ENCODE results near the gene MED13L.

- no peak for TF ChIP-seq BHLHE40 (IDR thresholded peaks at IDR 0.05; ENCODE audit: borderline replicate concordance)
- no peak for TF ChIP-seq SUZ12 (IDR thresholded peaks at IDR 0.05)
- TF ChIP-seq FOXM1 (IDR thresholded peaks at IDR 0.05; ENCODE audit: borderline replicate concordance): no peak
- no peak for TF ChIP-seq ELF4 (IDR thresholded peaks at IDR 0.05)
- no peak for TF ChIP-seq FOXK2 (IDR thresholded peaks at IDR 0.05)
- TF ChIP-seq SP1 (IDR thresholded peaks at IDR 0.05): no peak
- no peak for TF ChIP-seq NFRKB (IDR thresholded peaks at IDR 0.05)
- TF ChIP-seq HDGF (IDR thresholded peaks at IDR 0.05; ENCODE audit: borderline replicate concordance): no peak
- no peak for TF ChIP-seq TARDBP (IDR thresholded peaks at IDR 0.05)
- no peak for TF ChIP-seq FOXA1 (IDR thresholded peaks at IDR 0.05)
Measured at GRCh38 chr12:115920395-115921183, 356.9 kb downstream of the MED13L start.

All from HEK293T (cell line).